CD4-positive, alpha-beta T cell treated with Interleukin-15 for 4 hours (primary cell): ENCODE measurements around the gene SLC22A16.
"Not testable (repeated sequence)": the region's sequence is repeated elsewhere in the genome, so short reads cannot be mapped to it uniquely, and the experiment has no call there.

ENCODE experiments used
- DNase-seq: peaks from one replicate; pipeline ENCODE4 v3.0.0-alpha.2; 2020; ENCODE audit warnings: low spot score

Gene SLC22A16, protein sequence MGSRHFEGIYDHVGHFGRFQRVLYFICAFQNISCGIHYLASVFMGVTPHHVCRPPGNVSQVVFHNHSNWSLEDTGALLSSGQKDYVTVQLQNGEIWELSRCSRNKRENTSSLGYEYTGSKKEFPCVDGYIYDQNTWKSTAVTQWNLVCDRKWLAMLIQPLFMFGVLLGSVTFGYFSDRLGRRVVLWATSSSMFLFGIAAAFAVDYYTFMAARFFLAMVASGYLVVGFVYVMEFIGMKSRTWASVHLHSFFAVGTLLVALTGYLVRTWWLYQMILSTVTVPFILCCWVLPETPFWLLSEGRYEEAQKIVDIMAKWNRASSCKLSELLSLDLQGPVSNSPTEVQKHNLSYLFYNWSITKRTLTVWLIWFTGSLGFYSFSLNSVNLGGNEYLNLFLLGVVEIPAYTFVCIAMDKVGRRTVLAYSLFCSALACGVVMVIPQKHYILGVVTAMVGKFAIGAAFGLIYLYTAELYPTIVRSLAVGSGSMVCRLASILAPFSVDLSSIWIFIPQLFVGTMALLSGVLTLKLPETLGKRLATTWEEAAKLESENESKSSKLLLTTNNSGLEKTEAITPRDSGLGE

GRCh38 chr6:110476046-110476849 is at the start of gene SLC22A16:
Gene SLC22A16, minus strand, starts transcription at chr6:110476613. Its CDS starts 39 bp downstream, at chr6:110476574.
- DNase-seq = no peak

GRCh38 chr6:110525001-110525400 is 48.6 kb upstream of the SLC22A16 start:
- DNase-seq = no peak

DNA sequence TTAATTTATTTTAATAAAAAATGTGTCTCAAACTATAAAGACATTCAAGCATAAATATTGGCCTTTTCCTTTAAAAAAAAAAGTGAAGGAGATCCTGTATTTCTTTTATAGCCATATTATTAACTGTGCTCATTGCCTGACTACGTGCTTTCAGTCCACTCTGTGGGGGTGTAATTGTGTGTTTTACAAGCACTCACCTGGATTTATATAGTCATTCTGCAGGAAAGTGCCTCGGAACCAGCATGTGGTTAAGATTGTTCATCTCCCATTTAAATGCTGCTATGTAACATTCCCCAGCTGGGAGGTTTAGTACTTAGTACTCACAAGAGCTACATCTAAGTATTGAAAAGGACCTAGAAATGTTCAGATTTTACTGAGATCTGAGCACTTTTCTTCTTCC is 47.9 kb upstream of the SLC22A16 start:
- DNase-seq = no peak

DNA sequence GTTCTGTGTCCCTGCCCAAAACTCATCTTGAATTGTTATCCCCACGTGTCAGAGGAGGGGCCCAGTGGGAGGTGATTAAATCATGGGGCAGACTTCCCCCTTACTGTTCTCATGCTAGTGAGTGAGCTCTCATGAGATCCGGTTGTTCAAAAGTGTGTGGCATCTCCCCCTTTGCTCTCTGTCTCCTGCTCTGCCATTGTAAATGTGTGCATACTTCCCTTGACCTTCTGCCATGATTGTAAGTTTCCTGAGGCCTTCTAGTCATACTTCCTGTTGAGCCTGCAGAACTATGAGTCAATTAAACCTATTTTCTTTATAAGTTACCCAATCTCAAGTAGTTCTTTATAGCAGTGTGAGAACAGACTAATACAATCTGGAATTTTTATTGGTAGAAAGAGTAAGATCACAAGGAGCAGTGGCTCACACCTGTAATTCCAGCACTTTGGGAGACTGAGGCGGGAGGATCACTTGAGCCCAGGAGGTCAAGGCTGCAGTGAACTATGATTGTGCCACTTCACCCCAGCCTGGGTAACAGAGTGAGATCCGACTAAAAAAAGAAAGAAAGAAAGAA is 47.1 kb upstream of the SLC22A16 start:
- DNase-seq = no peak

GRCh38 chr6:110522427-110522826 is 46.0 kb upstream of the SLC22A16 start:
- DNase-seq = no peak

GRCh38 chr6:110520992-110521543 is 44.7 kb upstream of the SLC22A16 start:
- DNase-seq = no peak

DNA sequence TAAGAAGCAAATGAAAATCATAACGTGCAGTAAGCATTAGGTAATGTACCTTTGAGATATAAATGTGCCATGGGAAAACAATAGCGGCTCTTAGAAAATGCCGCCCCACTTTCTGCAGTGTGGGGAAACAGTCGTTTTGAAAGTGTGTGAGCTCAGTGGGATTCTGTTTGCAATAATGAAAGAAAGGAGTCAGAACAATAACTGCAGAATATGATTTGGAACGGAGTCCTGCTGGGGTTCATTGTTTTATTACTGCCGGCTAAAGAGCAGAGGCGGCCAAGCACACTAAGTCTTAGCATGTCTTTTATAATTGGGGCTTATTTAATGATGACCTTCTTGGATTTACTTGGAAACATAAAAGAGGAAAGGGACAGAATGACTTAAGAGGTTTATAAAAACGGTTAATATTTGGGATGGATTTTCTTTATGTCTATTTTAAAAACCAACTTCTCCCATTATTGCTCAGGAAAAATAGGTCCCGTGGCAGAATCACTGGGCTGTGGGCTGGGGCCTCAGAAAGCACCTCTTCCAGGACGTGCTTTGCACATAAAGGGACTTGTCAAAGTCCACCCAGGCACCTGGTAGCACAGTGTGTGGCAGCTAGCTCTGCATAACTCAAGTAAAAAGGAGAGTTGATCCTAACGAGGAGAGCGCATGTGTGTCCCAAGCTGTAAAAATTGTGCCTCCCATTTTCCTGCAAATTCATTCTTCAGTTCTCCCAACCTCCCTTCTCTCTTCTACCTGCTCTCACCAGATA is 44.0 kb upstream of the SLC22A16 start:
- no peak for DNase-seq

DNA sequence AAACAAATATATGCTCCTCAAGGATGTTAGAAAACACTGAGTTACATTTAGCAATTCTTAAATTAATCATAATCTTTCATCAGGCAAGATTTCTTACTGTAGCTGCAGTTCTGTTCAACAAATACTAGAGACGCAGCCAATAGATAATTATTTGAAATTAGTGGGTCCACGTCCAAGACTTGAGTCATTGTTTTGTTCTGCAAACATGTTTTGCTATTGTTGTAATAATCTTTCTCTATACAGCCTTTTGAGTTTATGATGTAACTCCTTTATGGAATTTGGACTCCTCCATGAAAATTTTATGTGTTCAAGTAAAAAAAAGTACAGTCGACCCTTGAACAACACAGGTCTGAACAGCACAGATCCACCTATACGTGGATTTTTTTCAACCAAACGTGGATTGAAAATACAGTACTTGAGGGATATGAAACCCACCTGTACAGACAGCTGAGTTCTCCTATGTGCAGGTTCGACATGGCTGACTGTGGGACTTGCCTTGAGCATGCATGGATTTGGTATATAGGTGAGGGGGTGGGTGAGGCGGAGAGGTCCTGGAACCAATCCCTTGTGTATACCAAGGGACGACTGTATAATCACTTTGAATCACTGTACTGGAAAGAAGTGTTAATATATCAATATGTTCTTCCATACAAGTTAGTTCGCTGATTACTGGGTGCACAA is 41.3 kb upstream of the SLC22A16 start:
- no peak for DNase-seq

DNA sequence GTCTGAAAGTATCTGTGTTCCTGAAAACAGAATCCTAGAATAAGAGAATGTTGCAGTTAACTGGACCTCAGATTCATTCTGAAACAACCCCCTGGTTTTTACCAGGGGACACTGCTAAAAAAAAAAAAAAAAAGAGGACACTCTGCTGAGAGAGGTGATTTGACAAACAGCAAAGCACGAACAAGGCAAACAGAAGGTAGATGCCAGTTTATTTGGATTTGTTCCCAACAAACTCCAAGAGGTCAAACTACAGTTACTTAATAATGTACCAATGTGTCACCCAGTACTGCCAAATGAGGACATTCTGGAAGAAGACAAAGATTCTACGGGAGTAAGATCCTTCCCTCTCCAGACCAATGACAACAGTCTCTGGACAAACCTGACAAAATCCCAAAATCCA is 40.6 kb upstream of the SLC22A16 start:
- DNase-seq = no peak

- DNase-seq = no peak
Observed at GRCh38 chr6:110514818-110515217, 38.4 kb upstream of the SLC22A16 start.

GRCh38 chr6:110512991-110513390 is 36.6 kb upstream of the SLC22A16 start:
- DNase-seq = no peak

DNA sequence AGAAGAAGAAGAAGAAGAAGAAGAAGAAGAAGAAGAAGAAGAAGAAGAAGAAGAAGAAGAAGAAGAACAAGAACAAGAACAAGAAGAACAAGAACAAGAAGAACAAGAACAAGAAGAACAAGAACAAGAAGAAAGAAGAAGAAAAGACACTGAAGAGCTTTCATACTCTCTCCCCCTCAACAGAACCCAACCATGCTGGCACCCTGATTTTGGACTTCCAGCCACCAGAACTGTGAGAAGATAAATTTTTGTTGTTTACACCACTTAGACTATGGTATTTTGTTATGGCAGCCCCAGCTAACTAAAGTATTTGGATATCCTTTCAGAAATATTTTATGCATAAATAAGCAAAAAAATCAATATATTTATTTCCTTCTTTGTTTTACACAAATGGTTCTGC is 36.1 kb upstream of the SLC22A16 start:
- not testable (repeated sequence) for DNase-seq

DNA sequence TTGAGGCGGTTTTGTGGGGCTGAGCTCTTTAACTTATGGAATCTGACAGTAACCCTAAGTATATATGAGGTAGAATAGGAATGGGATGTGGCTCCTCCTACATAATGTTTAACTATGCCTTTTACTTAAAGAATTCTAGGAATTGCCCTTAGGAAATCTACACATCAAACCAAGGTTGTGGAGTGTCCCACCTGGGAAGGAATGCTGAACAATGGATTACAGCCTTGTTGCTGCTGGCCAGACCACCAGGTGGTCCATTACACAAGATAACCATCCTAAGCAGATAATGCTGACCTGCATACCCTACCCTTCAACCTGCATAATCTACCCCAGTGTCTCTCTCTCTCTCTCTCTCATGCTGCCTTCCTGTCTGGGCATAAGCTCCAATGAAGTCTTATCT is 35.0 kb upstream of the SLC22A16 start:
- no peak for DNase-seq

- no peak for DNase-seq
Observed at GRCh38 chr6:110509617-110510241, 33.3 kb upstream of the SLC22A16 start.

DNA sequence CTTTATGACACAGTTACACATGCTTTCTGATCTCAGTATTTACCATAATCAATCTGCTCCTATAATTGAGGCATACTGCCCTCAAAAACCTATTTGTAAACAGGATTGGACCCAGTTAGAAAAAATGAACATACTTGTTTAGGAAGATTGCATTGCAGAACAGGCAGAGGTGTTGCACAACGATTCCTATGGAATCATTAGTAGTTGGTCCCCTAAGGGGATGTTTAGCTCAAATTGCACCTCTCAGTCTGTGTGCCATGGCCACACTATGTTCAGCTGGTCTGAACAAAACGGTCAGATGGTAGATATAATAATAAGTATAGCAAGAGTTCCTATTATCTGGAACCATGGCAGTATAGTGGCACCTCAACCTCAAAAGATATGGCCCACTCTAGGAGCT is 28.5 kb upstream of the SLC22A16 start:
- DNase-seq = not testable (repeated sequence)

GRCh38 chr6:110495949-110496348 is 19.5 kb upstream of the SLC22A16 start:
- DNase-seq = no peak

- DNase-seq = no peak
Observed at GRCh38 chr6:110493253-110493800, 16.9 kb upstream of the SLC22A16 start.

DNA sequence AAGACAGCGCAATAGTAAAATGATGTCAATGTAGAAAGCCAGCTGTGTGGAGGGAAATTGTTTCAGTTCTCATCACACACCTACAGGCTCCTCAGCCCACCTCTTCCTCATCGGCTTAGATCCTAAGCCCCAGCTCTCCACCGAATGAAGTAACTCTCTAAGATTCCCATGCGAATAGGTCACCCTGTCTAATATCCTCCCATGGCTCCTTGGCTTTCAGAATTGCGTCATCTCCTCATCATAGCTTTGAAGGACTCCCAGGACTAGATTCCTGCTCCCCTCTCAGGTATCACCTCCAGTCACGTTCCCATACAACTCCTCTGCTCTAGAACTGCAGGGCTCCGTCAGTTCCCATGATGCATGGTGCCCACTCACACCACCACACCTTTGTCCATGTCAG is 16.2 kb upstream of the SLC22A16 start:
- no peak for DNase-seq

DNA sequence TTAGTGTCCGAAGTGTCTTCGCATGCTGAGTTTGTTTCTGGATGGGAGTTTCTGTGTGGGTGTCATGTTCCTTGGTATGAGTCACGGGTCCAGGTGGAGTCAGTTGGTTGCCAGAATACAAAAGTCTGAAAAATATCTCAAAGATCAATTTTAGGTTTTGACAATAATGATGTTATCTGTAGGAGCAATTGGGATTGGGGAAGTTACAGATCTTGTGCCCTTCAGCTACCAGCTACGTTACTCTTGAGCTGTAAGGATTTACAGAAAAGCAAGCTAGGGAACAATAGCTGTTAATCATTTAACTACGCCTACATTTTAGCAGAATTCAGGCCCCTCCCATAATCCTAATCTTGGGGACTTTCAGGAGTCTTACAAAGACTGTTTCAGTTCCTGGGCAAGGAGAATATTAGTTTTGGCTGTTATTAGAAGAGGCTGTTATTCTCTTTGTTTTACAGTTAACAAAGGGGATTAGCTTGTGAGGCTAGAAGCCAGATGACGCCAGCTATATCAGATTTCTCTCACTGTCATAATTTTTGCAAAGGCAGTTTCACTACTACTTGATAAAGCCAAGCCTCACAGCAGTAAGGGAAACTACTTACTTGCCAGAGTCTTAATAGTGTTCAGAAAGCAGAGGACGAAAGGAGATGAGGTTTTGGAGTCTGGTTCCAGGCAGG is 15.4 kb upstream of the SLC22A16 start:
- no peak for DNase-seq

- no peak for DNase-seq
Observed at GRCh38 chr6:110491299-110491643, 14.9 kb upstream of the SLC22A16 start.
